Measurements from ENCODE around the gene EMP1.

The EMP1 gene

GRCh38 chr12:13173012-13173932 is 23.3 kb upstream of the EMP1 start:
- no peak for DNase-seq

- peak; percentile 65 for DNase-seq
Observed at GRCh38 chr12:13175499-13175898, 21.0 kb upstream of the EMP1 start.

- no peak for DNase-seq
Observed at GRCh38 chr12:13176256-13176655, 20.3 kb upstream of the EMP1 start.

GRCh38 chr12:13177373-13177772 is 19.2 kb upstream of the EMP1 start:
- DNase-seq: no peak

GRCh38 chr12:13177906-13178305 is 18.6 kb upstream of the EMP1 start:
- DNase-seq: no peak

- no peak for DNase-seq
Observed at GRCh38 chr12:13178568-13179210, 17.8 kb upstream of the EMP1 start.

- DNase-seq: peak; percentile 79
Observed at GRCh38 chr12:13179211-13180074, 17.1 kb upstream of the EMP1 start.

- DNase-seq: no peak
Observed at GRCh38 chr12:13181375-13182070, 15.0 kb upstream of the EMP1 start.

GRCh38 chr12:13182881-13183280 is 13.6 kb upstream of the EMP1 start:
- DNase-seq: no peak

- DNase-seq: no peak
Observed at GRCh38 chr12:13183620-13184019, 12.9 kb upstream of the EMP1 start.

- no peak for DNase-seq
Observed at GRCh38 chr12:13186302-13186701, 10.2 kb upstream of the EMP1 start.

GRCh38 chr12:13187399-13187798 is 9.1 kb upstream of the EMP1 start:
- no peak for DNase-seq

- peak; percentile 18 for DNase-seq
Observed at GRCh38 chr12:13189264-13189663, 7.3 kb upstream of the EMP1 start.

GRCh38 chr12:13190275-13190674 is 6.3 kb upstream of the EMP1 start:
- DNase-seq: no peak

- no peak for DNase-seq
Observed at GRCh38 chr12:13192719-13193118, 3.8 kb upstream of the EMP1 start.

- no peak for DNase-seq
Observed at GRCh38 chr12:13193505-13194231, 2.9 kb upstream of the EMP1 start.

GRCh38 chr12:13194401-13195110 is 2.0 kb upstream of the EMP1 start:
- DNase-seq: no peak

GRCh38 chr12:13195250-13195649 is 1.3 kb upstream of the EMP1 start:
- DNase-seq: no peak

GRCh38 chr12:13195785-13196129 is 769 bp upstream of the EMP1 start:
- DNase-seq: no peak

- DNase-seq: no peak
Observed at GRCh38 chr12:13197032-13197431, 506 bp downstream of the EMP1 start.

GRCh38 chr12:13197526-13198143 is 1.1 kb downstream of the EMP1 start:
- no peak for DNase-seq

Data from NCI-H82 (cell line).